Endodermal cell (in vitro differentiated cells): Measurements from ENCODE around the gene STIM1. TPM values are rescaled to one million over a fixed set of nuclear protein-coding genes. Genes with fewer than 3 reads are reported as not detected.

Source experiments
- DNase-seq: peaks from one replicate; pipeline ENCODE4 v3.0.0-alpha.2; 2017
- H3K27ac ChIP-seq: 2 replicates; pipeline ENCODE4 v1.5.1; 2013; ENCODE audit warnings: mild to moderate bottlenecking, low read depth, low read length, moderate library complexity
- H3K27me3 ChIP-seq: 2 replicates; pipeline ENCODE4 v1.6.1; 2013; ENCODE audit warnings: mild to moderate bottlenecking, low read length, moderate library complexity; ENCODE audit not compliant: insufficient read depth, control insufficient read depth, poor library complexity, severe bottlenecking
- H3K36me3 ChIP-seq: 2 replicates; pipeline ENCODE4 v1.7.0; 2013; ENCODE audit warnings: mild to moderate bottlenecking, low read length, moderate library complexity; ENCODE audit not compliant: control insufficient read depth, insufficient read depth
- H3K4me1 ChIP-seq: one replicate; pipeline ENCODE4 v1.7.0; 2013; ENCODE audit warnings: low read length; ENCODE audit not compliant: control insufficient read depth, insufficient read depth
- H3K4me3 ChIP-seq: 2 replicates; pipeline ENCODE4 v1.5.1; 2013; ENCODE audit warnings: mild to moderate bottlenecking, low read length, moderate library complexity
- H3K9ac ChIP-seq: 2 replicates; pipeline ENCODE4 v1.6.1; 2013; ENCODE audit warnings: mild to moderate bottlenecking, low read length, moderate library complexity; ENCODE audit not compliant: poor library complexity, severe bottlenecking; ENCODE audit errors: extremely low read depth
- H3K9me3 ChIP-seq: 2 replicates; pipeline ENCODE4 v1.6.1; 2013; ENCODE audit warnings: mild to moderate bottlenecking, low read length, moderate library complexity; ENCODE audit not compliant: control insufficient read depth
- H3K27ac Mint-ChIP-seq: 2 replicates; pipeline ENCODE4 v1.8.0; 2020; ENCODE audit warnings: mixed read lengths
- H3K27me3 Mint-ChIP-seq: 2 replicates; pipeline ENCODE4 v1.8.0; 2021; ENCODE audit warnings: mild to moderate bottlenecking, mixed read lengths; ENCODE audit not compliant: insufficient read depth
- H3K36me3 Mint-ChIP-seq: 2 replicates; pipeline ENCODE4 v1.8.0; 2020; ENCODE audit warnings: low read depth, mixed read lengths
- H3K4me1 Mint-ChIP-seq: 2 replicates; pipeline ENCODE4 v1.8.0; 2020; ENCODE audit warnings: mixed read lengths
- H3K4me3 Mint-ChIP-seq: 2 replicates; pipeline ENCODE4 v1.8.0; 2020; ENCODE audit warnings: mild to moderate bottlenecking, moderate library complexity, mixed read lengths
- H3K9me3 Mint-ChIP-seq: 2 replicates; pipeline ENCODE4 v1.8.0; 2020; ENCODE audit warnings: mild to moderate bottlenecking, mixed read lengths
- WGBS, 2 experiments: methylation state at CpG; one replicate each; pipeline versions ENCODE4 v1.1.5 to v1.1.7; 2013; ENCODE audit warnings: missing lambda C conversion rate in 2 of 2, mixed read lengths in 1 of 2; ENCODE audit not compliant: insufficient coverage in 1 of 2, insufficient read length in 1 of 2; 5-methylcytosine and 5-hydroxymethylcytosine counted together
- total RNA-seq, 2 donors: library from RNA; stranded (reverse); fragmentation: NEBNext Ultra II Directional in 1 of 2; extraction: Animal tissue kit (Norgen Biotek cat#: 25700) in 1 of 2; gene quantifications; 2 replicates in 1 of 2; 3 replicates in 1 of 2; pipeline ENCODE4 v1.2.1, GENCODE V29; 2021
- TF ChIP-seq, protein P1 (sequence below): fragments of 200-600 bp; sonication (generic); conservative IDR thresholded peaks from 2 replicates; pipeline ENCODE4 v1.5.0; 2021; ENCODE audit warnings: antibody characterized with exemption, mild to moderate bottlenecking

The STIM1 gene
- total RNA-seq, 2 donors from 2014 or later, result 20.9 to 27.9 TPM

DNA sequence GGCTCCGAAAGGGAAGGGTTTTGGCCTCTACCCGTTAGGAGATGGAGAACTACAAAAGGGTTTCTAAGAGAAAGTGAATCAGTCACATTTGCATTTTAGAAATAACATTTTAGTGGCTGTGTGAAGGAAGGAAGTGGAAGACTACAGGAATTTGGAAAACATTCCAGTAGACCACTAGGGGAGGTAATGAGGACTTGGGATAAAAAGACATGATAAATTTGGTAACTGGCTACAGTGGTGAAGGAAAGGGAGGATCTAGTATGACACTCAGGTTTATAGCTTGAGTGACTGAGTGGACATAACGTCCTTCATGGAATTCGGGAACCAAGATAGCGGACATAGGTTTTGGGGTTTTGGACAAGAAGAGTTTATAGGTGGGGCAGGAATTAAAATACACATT, 232.1 kb downstream of the STIM1 start:
- no peak overlapping the region for H3K4me3 Mint-ChIP-seq
- TF ChIP-seq, protein P1, sequence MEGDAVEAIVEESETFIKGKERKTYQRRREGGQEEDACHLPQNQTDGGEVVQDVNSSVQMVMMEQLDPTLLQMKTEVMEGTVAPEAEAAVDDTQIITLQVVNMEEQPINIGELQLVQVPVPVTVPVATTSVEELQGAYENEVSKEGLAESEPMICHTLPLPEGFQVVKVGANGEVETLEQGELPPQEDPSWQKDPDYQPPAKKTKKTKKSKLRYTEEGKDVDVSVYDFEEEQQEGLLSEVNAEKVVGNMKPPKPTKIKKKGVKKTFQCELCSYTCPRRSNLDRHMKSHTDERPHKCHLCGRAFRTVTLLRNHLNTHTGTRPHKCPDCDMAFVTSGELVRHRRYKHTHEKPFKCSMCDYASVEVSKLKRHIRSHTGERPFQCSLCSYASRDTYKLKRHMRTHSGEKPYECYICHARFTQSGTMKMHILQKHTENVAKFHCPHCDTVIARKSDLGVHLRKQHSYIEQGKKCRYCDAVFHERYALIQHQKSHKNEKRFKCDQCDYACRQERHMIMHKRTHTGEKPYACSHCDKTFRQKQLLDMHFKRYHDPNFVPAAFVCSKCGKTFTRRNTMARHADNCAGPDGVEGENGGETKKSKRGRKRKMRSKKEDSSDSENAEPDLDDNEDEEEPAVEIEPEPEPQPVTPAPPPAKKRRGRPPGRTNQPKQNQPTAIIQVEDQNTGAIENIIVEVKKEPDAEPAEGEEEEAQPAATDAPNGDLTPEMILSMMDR, result peak; percentile 74
- WGBS, 2 experiments, result 84 to 88% methylated on average over 5 of the region's 5 CpGs
- no peak for DNase-seq
- H3K27me3 Mint-ChIP-seq, result no peaks in the 10 kb centered on the region
- no peak overlapping the region for H3K27ac Mint-ChIP-seq
- H3K4me1 Mint-ChIP-seq, result peaks cover 16% of the 10 kb centered on the region
- Histone ChIP-seq H3K4me1 (peaks cover 9% of the 10 kb centered on the region), H3K36me3 (peaks cover 12% of the 10 kb centered on the region), H3K4me3 (no peak overlapping the region), H3K9me3 (no peaks in the 10 kb centered on the region), H3K9ac (no peak overlapping the region), H3K27ac (no peak overlapping the region), H3K27me3 (peaks cover 10% of the 10 kb centered on the region)
- H3K36me3 Mint-ChIP-seq, result no peaks in the 10 kb centered on the region
- H3K9me3 Mint-ChIP-seq, result no peaks in the 10 kb centered on the region

DNA sequence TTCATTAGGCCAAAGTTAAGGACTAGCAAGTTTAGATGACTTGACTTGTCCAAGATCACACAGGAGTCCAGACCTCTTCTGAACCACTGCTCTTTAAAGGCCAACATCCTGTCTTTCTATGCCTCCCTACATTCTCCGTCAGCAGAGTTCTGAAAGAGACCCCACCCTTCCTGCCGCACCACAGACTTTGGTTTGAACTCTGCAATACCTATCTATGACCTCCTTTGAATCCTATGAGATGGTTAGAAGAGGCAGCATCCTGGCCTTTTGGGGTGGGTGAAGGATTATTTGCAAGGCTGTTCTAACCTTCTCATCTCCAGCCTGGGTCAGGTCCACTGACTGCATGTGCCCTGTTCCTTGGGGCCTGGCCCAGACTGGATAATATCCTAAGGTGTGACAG, 234.8 kb downstream of the STIM1 start:
- no peak overlapping the region for H3K27ac Mint-ChIP-seq
- Histone ChIP-seq H3K27ac (no peak overlapping the region), H3K9me3 (no peaks in the 10 kb centered on the region), H3K4me3 (no peak overlapping the region), H3K9ac (no peak overlapping the region), H3K36me3 (peaks cover 12% of the 10 kb centered on the region), H3K27me3 (no peaks in the 10 kb centered on the region), H3K4me1 (no peaks in the 10 kb centered on the region)
- no peaks in the 10 kb centered on the region for H3K36me3 Mint-ChIP-seq
- TF ChIP-seq, protein P1, result no peak
- no peaks in the 10 kb centered on the region for H3K27me3 Mint-ChIP-seq
- H3K4me3 Mint-ChIP-seq, result no peak overlapping the region
- no peaks in the 10 kb centered on the region for H3K9me3 Mint-ChIP-seq
- WGBS, 2 experiments, result 83 to 100% methylated on average over 1 to 2 of the region's 2 CpGs
- DNase-seq, result no peak
- H3K4me1 Mint-ChIP-seq, result peaks cover 9% of the 10 kb centered on the region

DNA sequence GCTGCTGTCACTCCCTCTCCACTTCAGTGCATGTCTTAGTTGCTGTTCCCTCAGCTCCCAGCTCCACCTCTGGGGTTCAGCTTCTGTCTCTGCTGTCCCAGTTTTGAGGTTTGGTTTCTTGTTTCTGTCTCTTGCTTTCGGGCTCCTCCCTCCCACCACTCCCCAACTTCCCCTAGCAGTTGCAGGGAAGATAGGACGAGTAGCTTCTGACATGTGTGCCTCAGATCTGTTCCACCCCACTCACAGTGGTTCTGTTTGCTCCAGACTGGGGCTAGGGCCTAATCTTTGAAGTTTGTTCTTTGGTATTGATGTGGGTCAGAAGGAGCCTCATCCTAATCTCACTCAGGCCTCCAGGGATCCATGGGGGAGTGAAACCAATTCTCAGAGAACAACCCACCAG, 236.6 kb downstream of the STIM1 start:
- WGBS, 2 experiments, result 75% methylated on average over 2 of the region's 2 CpGs; no CpG with 5 or more reads in 1 of the 2 experiments
- DNase-seq, result no peak
- TF ChIP-seq, protein P1, result no peak
- Mint-ChIP-seq H3K27ac (no peak overlapping the region), H3K4me3 (no peak overlapping the region), H3K4me1 (peaks cover 19% of the 10 kb centered on the region), H3K9me3 (no peaks in the 10 kb centered on the region), H3K36me3 (peaks cover 2% of the 10 kb centered on the region), H3K27me3 (no peaks in the 10 kb centered on the region)
- Histone ChIP-seq H3K4me3 (no peak overlapping the region), H3K9ac (no peak overlapping the region), H3K27me3 (no peaks in the 10 kb centered on the region), H3K27ac (no peak overlapping the region), H3K36me3 (peaks cover 3% of the 10 kb centered on the region), H3K9me3 (no peaks in the 10 kb centered on the region), H3K4me1 (peaks cover 3% of the 10 kb centered on the region)
